Kidney (tissue), 14 donors: ENCODE results near the gene PWWP3B. TPM values are rescaled to one million over a fixed set of nuclear protein-coding genes. Genes with fewer than 3 reads are reported as not detected.

Source experiments
- DNase-seq, 5 donors: peaks; one replicate each; pipeline ENCODE4 v3.0.0-alpha.2; 2013 to 2020
- FAIRE-seq: peaks from 2 replicates; lab custom pipeline; 2012; peaks lifted over from hg19 to GRCh38; lab: Jason Lieb, UNC
- H3K27ac ChIP-seq, 2 donors: one replicate each; pipeline ENCODE4 v1.7.0; 2013; ENCODE audit warnings: low read depth in 2 of 2, low read length in 2 of 2, inconsistent platforms in 1 of 2
- H3K27me3 ChIP-seq: one replicate; pipeline ENCODE4 v1.7.1; 2013; ENCODE audit warnings: low read length, inconsistent platforms; ENCODE audit not compliant: control insufficient read depth, insufficient read depth
- H3K36me3 ChIP-seq, 3 donors: one replicate each; pipeline versions ENCODE4 v1.7.0 to v1.7.1; 2013; ENCODE audit warnings: low read length in 3 of 3, control low read depth in 1 of 3, inconsistent platforms in 1 of 3; ENCODE audit not compliant: insufficient read depth in 3 of 3, control insufficient read depth in 2 of 3
- H3K4me1 ChIP-seq, 3 donors: one replicate each; pipeline versions ENCODE4 v1.7.0 to v1.7.1; 2013; ENCODE audit warnings: low read length in 3 of 3, inconsistent platforms in 1 of 3, low read depth in 1 of 3; ENCODE audit not compliant: control insufficient read depth in 2 of 3, insufficient read depth in 2 of 3
- H3K4me3 ChIP-seq, 3 donors: one replicate each; pipeline versions ENCODE4 v1.7.0 to v1.8.1; 2013; ENCODE audit warnings: low read length in 3 of 3, control low read depth in 1 of 3, inconsistent platforms in 1 of 3
- H3K9ac ChIP-seq, 3 donors: one replicate each; pipeline versions ENCODE4 v1.7.0 to v1.7.1; 2013; ENCODE audit warnings: low read length in 3 of 3, control low read depth in 1 of 3, inconsistent platforms in 1 of 3
- H3K9me3 ChIP-seq, 3 donors: one replicate each; pipeline versions ENCODE4 v1.7.0 to v1.7.1; 2013; ENCODE audit warnings: low read length in 3 of 3, control low read depth in 1 of 3, inconsistent platforms in 1 of 3; ENCODE audit not compliant: control insufficient read depth in 2 of 3, insufficient read depth in 1 of 3
- CTCF ChIP-seq: IDR thresholded peaks from 3 replicates; pipeline ENCODE4 v1.5.1; 2012; ENCODE audit warnings: mild to moderate bottlenecking, moderate library complexity, borderline replicate concordance; ENCODE audit not compliant: insufficient read depth; ENCODE audit errors: extremely low read depth
- intact Hi-C: fragments of 100-400 bp; cut with DNase I; formaldehyde crosslinking; loops from one replicate; pipeline ENCODE4 v1.11.1; 2022
- polyA plus RNA-seq: library from polyadenylated mRNA; stranded (reverse); fragments of 350-450 nt; fragmentation: Illumina TruSeq; extraction: RNeasy Lipid Tissue Mini Kit (QIAGEN cat#74804); gene quantifications from one replicate; pipeline ENCODE4 v1.2.3, GENCODE V29; 2014; ENCODE audit warnings: low read depth, low replicate concordance; ENCODE audit not compliant: insufficient read depth
- total RNA-seq: library from RNA; stranded (reverse); fragmentation: NEBNext Ultra II Directional; extraction: Animal tissue kit (Norgen Biotek cat#: 25700); gene quantifications from one replicate; pipeline ENCODE4 v1.2.1, GENCODE V29; 2021
- donor health status: control.
- donor health status: control.
- donor health status: control.
- donor health status: control.
- donor health status: control.
- donor health status: DM: yes; HTN: yes; CAD: no.
- donor health status: Normal renal cell carcinoma (clear cell type).

PWWP3B gene
- total and polyA plus RNA-seq, 2 donors from 2014 or later, result 1.4 to 2.0 TPM

GRCh38 chrX:106150701-106151100 lies 17.4 kb upstream of the PWWP3B start:
- FAIRE-seq, result no peak

GRCh38 chrX:106159861-106160282 lies 8.2 kb upstream of the PWWP3B start:
- FAIRE-seq, result no peak
- H3K9ac ChIP-seq, result no peak overlapping the region
- H3K36me3 ChIP-seq, result no peaks in the 10 kb centered on the region

More at GRCh38 chrX:106150701-106151100, 17.4 kb upstream of the PWWP3B start:
- intact Hi-C loops, result no loop called here
- no peaks in the 10 kb centered on the region for H3K9me3 ChIP-seq
- no peak for DNase-seq
- no peaks in the 10 kb centered on the region for H3K27me3 ChIP-seq
- H3K36me3 ChIP-seq, result no peaks in the 10 kb centered on the region
- no peaks in the 10 kb centered on the region for H3K4me1 ChIP-seq
- H3K4me3 ChIP-seq, result no peak overlapping the region
- no peak overlapping the region for H3K9ac ChIP-seq
- no peak overlapping the region for H3K27ac ChIP-seq
- no peak for TF ChIP-seq CTCF

GRCh38 chrX:106170318-106170717 lies 2.2 kb downstream of the PWWP3B start:
- intact Hi-C loops, result no loop called here
- no peak overlapping the region for H3K4me3 ChIP-seq
- FAIRE-seq, result peak; percentile 71

More at GRCh38 chrX:106159861-106160282, 8.2 kb upstream of the PWWP3B start:
- Histone ChIP-seq H3K27ac (no peak overlapping the region), H3K27me3 (no peaks in the 10 kb centered on the region), H3K4me1 (no peaks in the 10 kb centered on the region), H3K4me3 (no peak overlapping the region), H3K9me3 (no peaks in the 10 kb centered on the region)
- no peak for DNase-seq
- TF ChIP-seq CTCF, result no peak
- intact Hi-C loops, result no loop called here

More at GRCh38 chrX:106170318-106170717, 2.2 kb downstream of the PWWP3B start:
- peak; percentile 32 for TF ChIP-seq CTCF
- peak in 1 of 5 donors; percentile 9 for DNase-seq
- H3K36me3 ChIP-seq, result no peaks in the 10 kb centered on the region
- no peak overlapping the region for H3K27ac ChIP-seq
- no peaks in the 10 kb centered on the region for H3K9me3 ChIP-seq
- H3K27me3 ChIP-seq, result peaks cover 4% of the 10 kb centered on the region
- H3K4me1 ChIP-seq, result no peaks in the 10 kb centered on the region
- H3K9ac ChIP-seq, result no peak overlapping the region
